Endodermal cell (in vitro differentiated cells): Measurements from ENCODE around the gene UTS2B. TPM values are rescaled to one million over a fixed set of nuclear protein-coding genes. Genes with fewer than 3 reads are reported as not detected.
"Not testable (repeated sequence)": the region's sequence is repeated elsewhere in the genome, so short reads cannot be mapped to it uniquely, and the experiment has no call there.

Experiments
- DNase-seq: peaks from one replicate; pipeline ENCODE4 v3.0.0-alpha.2; 2017
- H3K27ac ChIP-seq: 2 replicates; pipeline ENCODE4 v1.5.1; 2013; ENCODE audit warnings: mild to moderate bottlenecking, low read depth, low read length, moderate library complexity
- H3K27me3 ChIP-seq: 2 replicates; pipeline ENCODE4 v1.6.1; 2013; ENCODE audit warnings: mild to moderate bottlenecking, low read length, moderate library complexity; ENCODE audit not compliant: insufficient read depth, control insufficient read depth, poor library complexity, severe bottlenecking
- H3K36me3 ChIP-seq: 2 replicates; pipeline ENCODE4 v1.7.0; 2013; ENCODE audit warnings: mild to moderate bottlenecking, low read length, moderate library complexity; ENCODE audit not compliant: control insufficient read depth, insufficient read depth
- H3K4me1 ChIP-seq: one replicate; pipeline ENCODE4 v1.7.0; 2013; ENCODE audit warnings: low read length; ENCODE audit not compliant: control insufficient read depth, insufficient read depth
- H3K4me3 ChIP-seq: 2 replicates; pipeline ENCODE4 v1.5.1; 2013; ENCODE audit warnings: mild to moderate bottlenecking, low read length, moderate library complexity
- H3K9ac ChIP-seq: 2 replicates; pipeline ENCODE4 v1.6.1; 2013; ENCODE audit warnings: mild to moderate bottlenecking, low read length, moderate library complexity; ENCODE audit not compliant: poor library complexity, severe bottlenecking; ENCODE audit errors: extremely low read depth
- H3K9me3 ChIP-seq: 2 replicates; pipeline ENCODE4 v1.6.1; 2013; ENCODE audit warnings: mild to moderate bottlenecking, low read length, moderate library complexity; ENCODE audit not compliant: control insufficient read depth
- H3K27ac Mint-ChIP-seq: 2 replicates; pipeline ENCODE4 v1.8.0; 2020; ENCODE audit warnings: mixed read lengths
- H3K27me3 Mint-ChIP-seq: 2 replicates; pipeline ENCODE4 v1.8.0; 2021; ENCODE audit warnings: mild to moderate bottlenecking, mixed read lengths; ENCODE audit not compliant: insufficient read depth
- H3K36me3 Mint-ChIP-seq: 2 replicates; pipeline ENCODE4 v1.8.0; 2020; ENCODE audit warnings: low read depth, mixed read lengths
- H3K4me1 Mint-ChIP-seq: 2 replicates; pipeline ENCODE4 v1.8.0; 2020; ENCODE audit warnings: mixed read lengths
- H3K4me3 Mint-ChIP-seq: 2 replicates; pipeline ENCODE4 v1.8.0; 2020; ENCODE audit warnings: mild to moderate bottlenecking, moderate library complexity, mixed read lengths
- H3K9me3 Mint-ChIP-seq: 2 replicates; pipeline ENCODE4 v1.8.0; 2020; ENCODE audit warnings: mild to moderate bottlenecking, mixed read lengths
- CTCF ChIP-seq: fragments of 200-600 bp; sonication (generic); conservative IDR thresholded peaks from 2 replicates; pipeline ENCODE4 v1.5.0; 2021; ENCODE audit warnings: antibody characterized with exemption, mild to moderate bottlenecking
- WGBS, 2 experiments: methylation state at CpG; one replicate each; pipeline versions ENCODE4 v1.1.5 to v1.1.7; 2013; ENCODE audit warnings: missing lambda C conversion rate in 2 of 2, mixed read lengths in 1 of 2; ENCODE audit not compliant: insufficient coverage in 1 of 2, insufficient read length in 1 of 2; 5-methylcytosine and 5-hydroxymethylcytosine counted together
- total RNA-seq, 2 donors: library from RNA; stranded (reverse); fragmentation: NEBNext Ultra II Directional in 1 of 2; extraction: Animal tissue kit (Norgen Biotek cat#: 25700) in 1 of 2; gene quantifications; 2 replicates in 1 of 2; 3 replicates in 1 of 2; pipeline ENCODE4 v1.2.1, GENCODE V29; 2021

The UTS2B gene
- total RNA-seq, 2 donors from 2014 or later, result 0.90 TPM; not detected in 1

GRCh38 chr3:191275751-191276150 is 54.6 kb downstream of the UTS2B start:
- no peak overlapping the region for H3K4me3 Mint-ChIP-seq
- Histone ChIP-seq H3K27ac (no peak overlapping the region), H3K4me1 (no peaks in the 10 kb centered on the region), H3K36me3 (no peaks in the 10 kb centered on the region), H3K27me3 (no peaks in the 10 kb centered on the region), H3K9me3 (no peaks in the 10 kb centered on the region), H3K4me3 (no peak overlapping the region), H3K9ac (no peak overlapping the region)
- H3K9me3 Mint-ChIP-seq, result peaks cover 7% of the 10 kb centered on the region
- DNase-seq, result no peak
- H3K27ac Mint-ChIP-seq, result no peak overlapping the region
- no peaks in the 10 kb centered on the region for H3K27me3 Mint-ChIP-seq
- no peak for TF ChIP-seq CTCF
- H3K4me1 Mint-ChIP-seq, result no peaks in the 10 kb centered on the region
- H3K36me3 Mint-ChIP-seq, result no peaks in the 10 kb centered on the region

- H3K27ac ChIP-seq, H3K4me1 ChIP-seq, H3K9ac ChIP-seq, H3K4me1 Mint-ChIP-seq, H3K9me3 ChIP-seq, H3K36me3 ChIP-seq, H3K4me3 Mint-ChIP-seq, H3K27ac Mint-ChIP-seq, H3K27me3 Mint-ChIP-seq, H3K36me3 Mint-ChIP-seq, DNase-seq, H3K4me3 ChIP-seq, H3K27me3 ChIP-seq: not testable (repeated sequence)
- peaks cover 11% of the 10 kb centered on the region for H3K9me3 Mint-ChIP-seq
- 90 to 97% methylated on average over 10 to 14 of the region's 14 CpGs for WGBS, 2 experiments
Measured at GRCh38 chr3:191275244-191275643, 55.1 kb downstream of the UTS2B start.

- no peaks in the 10 kb centered on the region for H3K4me1 ChIP-seq
- H3K27me3 Mint-ChIP-seq, result no peaks in the 10 kb centered on the region
- H3K36me3 Mint-ChIP-seq, result no peaks in the 10 kb centered on the region
- TF ChIP-seq CTCF, result no peak
- H3K27ac ChIP-seq, result no peak overlapping the region
- no peaks in the 10 kb centered on the region for H3K36me3 ChIP-seq
- H3K9me3 Mint-ChIP-seq, result peaks cover 11% of the 10 kb centered on the region
- no peak overlapping the region for H3K9ac ChIP-seq
- H3K4me3 Mint-ChIP-seq, result no peak overlapping the region
- no peak overlapping the region for H3K4me3 ChIP-seq
- no peaks in the 10 kb centered on the region for H3K27me3 ChIP-seq
- 86 to 91% methylated on average over 3 to 5 of the region's 5 CpGs for WGBS, 2 experiments
- DNase-seq, result no peak
- H3K4me1 Mint-ChIP-seq, result no peaks in the 10 kb centered on the region
- peaks cover 10% of the 10 kb centered on the region for H3K9me3 ChIP-seq
- no peak overlapping the region for H3K27ac Mint-ChIP-seq
Measured at GRCh38 chr3:191269289-191270085, 60.8 kb downstream of the UTS2B start.

GRCh38 chr3:191268737-191269136 is 61.6 kb downstream of the UTS2B start:
- H3K27ac ChIP-seq, result no peak overlapping the region
- H3K4me3 ChIP-seq, result no peak overlapping the region
- H3K27me3 Mint-ChIP-seq, result no peaks in the 10 kb centered on the region
- no peak for TF ChIP-seq CTCF
- no peak overlapping the region for H3K9ac ChIP-seq
- no peak for DNase-seq
- H3K27me3 ChIP-seq, result no peaks in the 10 kb centered on the region
- no peak overlapping the region for H3K4me3 Mint-ChIP-seq
- H3K36me3 Mint-ChIP-seq, result no peaks in the 10 kb centered on the region
- no peak overlapping the region for H3K27ac Mint-ChIP-seq
- H3K36me3 ChIP-seq, result no peaks in the 10 kb centered on the region
- H3K4me1 ChIP-seq, result no peaks in the 10 kb centered on the region
- H3K9me3 ChIP-seq, result peaks cover 10% of the 10 kb centered on the region
- no peaks in the 10 kb centered on the region for H3K4me1 Mint-ChIP-seq
- peaks cover 11% of the 10 kb centered on the region for H3K9me3 Mint-ChIP-seq
